Renal cortical epithelial cell (primary cell): ENCODE measurements around the gene TEAD3. TPM values are rescaled to one million over a fixed set of nuclear protein-coding genes. Genes with fewer than 3 reads are reported as not detected.

Experiments used
- DNase-seq: peaks from one replicate; pipeline ENCODE4 v3.0.0-alpha.2; 2011; ENCODE audit warnings: low read depth
- total RNA-seq: library from RNA; depleted of rRNA; stranded (reverse); fragments of >200 nt; gene quantifications from 2 replicates; pipeline ENCODE4 v1.2.3, GENCODE V29; 2014

TEAD3 gene
- total RNA-seq, 1 donor from 2014 or later = 10.2 TPM

- DNase-seq = no peak
These were observed 15.9 kb upstream of the TEAD3 start, which contains the start of gene TULP1 for GRCh38 chr6:35512740-35513139. Gene TULP1, minus strand, starts transcription at chr6:35512896. Its CDS starts 38 bp downstream, at chr6:35512858.

GRCh38 chr6:35512006-35512405 is 15.1 kb upstream of the TEAD3 start:
- DNase-seq = no peak

GRCh38 chr6:35511562-35511941 is 14.7 kb upstream of the TEAD3 start:
- no peak for DNase-seq

- DNase-seq = no peak
These were observed 14.2 kb upstream of the TEAD3 start for GRCh38 chr6:35510916-35511561.

- DNase-seq = no peak
These were observed 11.7 kb upstream of the TEAD3 start for GRCh38 chr6:35508542-35508941.

GRCh38 chr6:35508027-35508426 is 11.1 kb upstream of the TEAD3 start:
- DNase-seq = no peak

- DNase-seq = no peak
These were observed 10.3 kb upstream of the TEAD3 start for GRCh38 chr6:35507221-35507620.

GRCh38 chr6:35506536-35506935 is 9.7 kb upstream of the TEAD3 start:
- DNase-seq = no peak

- DNase-seq = no peak
These were observed 9.1 kb upstream of the TEAD3 start for GRCh38 chr6:35505999-35506412.

- no peak for DNase-seq
These were observed 6.7 kb upstream of the TEAD3 start for GRCh38 chr6:35503534-35503933.

GRCh38 chr6:35501784-35502183 is 4.9 kb upstream of the TEAD3 start:
- DNase-seq = no peak

GRCh38 chr6:35500782-35501181 is 3.9 kb upstream of the TEAD3 start:
- no peak for DNase-seq

- DNase-seq = no peak
These were observed 2.5 kb upstream of the TEAD3 start for GRCh38 chr6:35499372-35499771.

- DNase-seq = no peak
These were observed 1.7 kb upstream of the TEAD3 start for GRCh38 chr6:35498422-35499067.

- DNase-seq = no peak
These were observed 917 bp upstream of the TEAD3 start for GRCh38 chr6:35497571-35498421.

- DNase-seq = no peak
These were observed 641 bp downstream of the TEAD3 start for GRCh38 chr6:35496036-35496840.

GRCh38 chr6:35495258-35496035 is 1.4 kb downstream of the TEAD3 start:
- DNase-seq = no peak

- DNase-seq = no peak
These were observed 2.7 kb downstream of the TEAD3 start for GRCh38 chr6:35494161-35494563.

- DNase-seq = no peak
These were observed 3.4 kb downstream of the TEAD3 start for GRCh38 chr6:35493307-35493983.

- DNase-seq = no peak
These were observed 4.0 kb downstream of the TEAD3 start for GRCh38 chr6:35492974-35493284.
